ENCODE measurements around the gene KRTAP2-2.

Gene KRTAP2-2

DNA sequence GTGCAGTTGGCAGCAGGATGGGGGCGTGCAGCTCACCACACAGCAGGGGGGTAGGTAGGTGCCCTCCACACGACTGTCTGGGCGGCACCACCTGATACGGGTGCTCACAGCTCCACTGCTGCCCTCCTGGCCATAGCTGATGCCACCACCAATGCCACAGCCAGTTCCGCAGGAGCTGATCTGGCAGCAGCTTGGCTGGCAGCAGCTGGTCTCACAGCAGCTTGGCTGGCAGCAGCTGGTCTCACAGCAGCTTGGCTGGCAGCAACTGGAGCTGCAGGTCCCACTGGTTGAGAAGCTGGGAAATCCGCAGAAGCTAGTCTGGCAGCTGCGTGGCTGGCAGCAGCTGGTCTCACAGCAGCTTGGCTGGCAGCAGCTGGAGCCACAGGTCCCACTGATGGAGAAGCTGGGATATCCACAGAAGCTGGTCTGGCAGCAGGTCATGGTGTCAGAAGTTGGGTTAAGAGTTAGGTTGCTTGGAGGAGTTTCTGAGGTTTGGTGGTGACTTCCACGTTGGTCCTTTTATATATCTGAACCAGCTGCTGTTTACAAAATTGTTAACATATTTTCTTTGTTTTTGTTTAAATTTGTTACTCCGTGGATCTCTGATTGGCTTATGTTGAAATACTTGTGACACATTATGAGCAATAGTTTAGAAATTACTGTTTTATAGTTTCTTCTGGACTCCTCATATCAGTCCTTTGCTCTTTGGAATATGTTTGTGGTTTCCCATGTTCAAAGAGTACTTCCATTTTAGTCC is 28.1 kb downstream of the KRTAP2-2 start, which contains the start of gene KRTAP1-5:
TSS of gene KRTAP1-5 (minus strand) at position 494 of the 757 bp plus-strand sequence. CDS start at position 441, 53 bp downstream.
- H3K4me3 ChIP-seq (ENCODE audit: low read length), result no peak within 1 kb of the TSS
- H3K4me1 ChIP-seq (ENCODE audit: insufficient read depth, low read length), result no peaks in the 10 kb centered on the region
- no peaks in the 10 kb centered on the region for H3K9me3 ChIP-seq (ENCODE audit: low read length)
- H3K27me3 ChIP-seq (ENCODE audit: insufficient read depth, low read length), result peaks cover 2% of the 10 kb centered on the region
- no peaks in the 10 kb centered on the region for H3K36me3 ChIP-seq (ENCODE audit: insufficient read depth, low read length)
- H2AFZ ChIP-seq (ENCODE audit: low read depth, low read length), result no peak within 1 kb of the TSS

DNA sequence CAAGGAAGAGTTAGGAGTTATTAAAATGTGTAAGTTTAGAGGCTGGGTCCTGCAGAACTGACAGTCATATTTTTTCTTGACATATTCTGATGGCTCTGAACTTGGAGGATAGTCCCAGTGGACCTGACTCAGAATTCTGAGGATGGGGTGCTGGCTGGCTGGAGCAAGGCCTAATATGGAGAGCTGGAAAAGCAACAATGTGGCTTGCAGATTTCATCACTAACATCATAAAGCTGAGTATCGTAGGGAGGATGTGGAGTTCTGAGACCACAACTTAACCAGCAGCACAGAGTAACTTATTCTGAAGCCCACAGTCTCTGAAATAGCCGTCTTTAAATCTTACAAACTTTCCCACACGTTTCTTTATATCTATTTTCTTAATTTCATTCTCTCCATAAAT is 30.3 kb downstream of the KRTAP2-2 start:
- H3K9me3 ChIP-seq (ENCODE audit: low read length), result no peaks in the 10 kb centered on the region
- H3K27me3 ChIP-seq (ENCODE audit: insufficient read depth, low read length), result peaks cover 2% of the 10 kb centered on the region
- H3K4me1 ChIP-seq (ENCODE audit: insufficient read depth, low read length), result no peaks in the 10 kb centered on the region
- no peaks in the 10 kb centered on the region for H3K36me3 ChIP-seq (ENCODE audit: insufficient read depth, low read length)
- no peak overlapping the region for H2AFZ ChIP-seq (ENCODE audit: low read depth, low read length)
- no peak overlapping the region for H3K4me3 ChIP-seq (ENCODE audit: low read length)

DNA sequence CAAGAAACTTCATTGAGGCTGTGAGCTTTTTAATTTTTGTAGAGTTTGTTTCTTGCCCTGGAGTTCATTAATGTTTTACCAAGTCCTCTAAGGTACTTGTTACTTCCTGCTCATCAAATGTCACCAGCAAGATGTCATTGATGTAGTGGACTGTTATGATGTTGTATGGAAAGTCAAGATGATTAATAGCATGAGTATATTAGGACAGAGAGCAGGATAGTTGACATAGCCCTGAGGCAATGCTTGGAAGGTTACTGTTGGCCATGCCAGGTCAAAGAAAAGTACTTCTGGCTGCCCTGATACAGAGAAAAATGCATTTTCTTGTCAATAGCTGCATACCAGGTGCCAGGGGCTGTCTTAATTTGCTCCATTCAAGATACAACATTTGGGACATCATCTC is 34.7 kb downstream of the KRTAP2-2 start:
- no peak overlapping the region for H2AFZ ChIP-seq (ENCODE audit: low read depth, low read length)
- no peaks in the 10 kb centered on the region for H3K4me1 ChIP-seq (ENCODE audit: insufficient read depth, low read length)
- H3K4me3 ChIP-seq (ENCODE audit: low read length), result no peak overlapping the region
- no peaks in the 10 kb centered on the region for H3K36me3 ChIP-seq (ENCODE audit: insufficient read depth, low read length)
- H3K9me3 ChIP-seq (ENCODE audit: low read length), result no peaks in the 10 kb centered on the region
- H3K27me3 ChIP-seq (ENCODE audit: insufficient read depth, low read length), result peaks cover 4% of the 10 kb centered on the region

GRCh38 chr17:41019415-41019814 is 35.6 kb downstream of the KRTAP2-2 start:
- no peaks in the 10 kb centered on the region for H3K36me3 ChIP-seq (ENCODE audit: insufficient read depth, low read length)
- peaks cover 2% of the 10 kb centered on the region for H3K27me3 ChIP-seq (ENCODE audit: insufficient read depth, low read length)
- H3K9me3 ChIP-seq (ENCODE audit: low read length), result no peaks in the 10 kb centered on the region
- H3K4me3 ChIP-seq (ENCODE audit: low read length), result no peak overlapping the region
- no peaks in the 10 kb centered on the region for H3K4me1 ChIP-seq (ENCODE audit: insufficient read depth, low read length)
- H2AFZ ChIP-seq (ENCODE audit: low read depth, low read length), result no peak overlapping the region

- H3K9me3 ChIP-seq (ENCODE audit: low read length), result no peaks in the 10 kb centered on the region
- H2AFZ ChIP-seq (ENCODE audit: low read depth, low read length), result no peak overlapping the region
- no peaks in the 10 kb centered on the region for H3K4me1 ChIP-seq (ENCODE audit: insufficient read depth, low read length)
- H3K4me3 ChIP-seq (ENCODE audit: low read length), result no peak overlapping the region
- H3K36me3 ChIP-seq (ENCODE audit: insufficient read depth, low read length), result no peaks in the 10 kb centered on the region
- peaks cover 2% of the 10 kb centered on the region for H3K27me3 ChIP-seq (ENCODE audit: insufficient read depth, low read length)
Measured at GRCh38 chr17:41018541-41018940, 36.5 kb downstream of the KRTAP2-2 start.

DNA sequence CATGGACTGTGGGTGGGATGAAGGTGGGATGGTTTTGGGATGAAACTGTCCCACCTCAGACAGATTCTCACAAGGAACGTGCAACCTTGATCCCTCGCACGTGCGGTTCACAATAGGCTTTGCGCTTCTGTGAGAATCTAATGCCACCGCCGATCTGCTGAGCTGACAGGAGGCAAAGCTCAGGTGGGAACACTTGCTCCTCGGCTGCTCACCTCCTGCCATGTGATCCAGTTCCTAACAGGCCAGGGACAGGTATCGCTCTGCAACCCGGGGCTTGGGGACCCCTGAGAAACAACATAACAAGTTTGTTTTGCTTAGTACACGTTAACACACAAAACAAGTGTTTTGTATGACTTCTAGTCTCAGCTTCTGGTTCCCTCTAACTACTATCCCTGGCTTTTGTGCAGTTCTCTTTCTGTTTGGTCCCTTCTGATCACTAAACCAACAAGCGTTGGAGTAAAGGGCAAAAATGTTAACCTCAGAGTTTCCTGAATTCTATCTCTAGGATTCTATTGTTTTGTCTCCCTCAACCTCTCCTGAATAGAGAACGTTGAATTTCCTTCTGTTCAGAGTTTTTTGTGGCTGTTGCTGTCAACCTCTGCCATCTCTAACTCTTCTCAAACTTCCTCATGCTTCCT is 38.3 kb downstream of the KRTAP2-2 start:
- no peaks in the 10 kb centered on the region for H3K4me1 ChIP-seq (ENCODE audit: insufficient read depth, low read length)
- H3K36me3 ChIP-seq (ENCODE audit: insufficient read depth, low read length), result no peaks in the 10 kb centered on the region
- no peaks in the 10 kb centered on the region for H3K9me3 ChIP-seq (ENCODE audit: low read length)
- no peak overlapping the region for H2AFZ ChIP-seq (ENCODE audit: low read depth, low read length)
- H3K27me3 ChIP-seq (ENCODE audit: insufficient read depth, low read length), result peaks cover 2% of the 10 kb centered on the region
- no peak overlapping the region for H3K4me3 ChIP-seq (ENCODE audit: low read length)

DNA sequence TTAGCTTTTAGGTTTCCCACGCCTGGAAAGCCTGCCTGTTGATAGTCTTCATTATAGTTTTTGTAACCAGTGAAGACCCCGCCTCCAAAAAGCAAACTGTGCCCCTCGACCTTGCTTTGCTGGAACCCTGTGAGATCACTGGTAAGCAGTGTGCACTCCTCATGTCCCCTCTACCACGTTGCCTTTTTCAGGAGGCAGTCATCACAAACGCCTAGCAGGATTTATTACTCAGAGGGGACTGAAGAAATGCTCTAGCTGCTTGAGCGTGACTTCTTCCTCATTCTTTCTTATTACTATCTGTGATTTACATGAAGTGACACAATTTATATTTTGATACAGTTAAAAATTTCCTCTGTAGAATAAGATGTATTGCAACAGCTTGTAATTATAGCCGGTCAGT is 39.6 kb downstream of the KRTAP2-2 start:
- H3K27me3 ChIP-seq (ENCODE audit: insufficient read depth, low read length), result peaks cover 2% of the 10 kb centered on the region
- no peaks in the 10 kb centered on the region for H3K36me3 ChIP-seq (ENCODE audit: insufficient read depth, low read length)
- H3K4me1 ChIP-seq (ENCODE audit: insufficient read depth, low read length), result no peaks in the 10 kb centered on the region
- H2AFZ ChIP-seq (ENCODE audit: low read depth, low read length), result no peak overlapping the region
- no peak overlapping the region for H3K4me3 ChIP-seq (ENCODE audit: low read length)
- no peaks in the 10 kb centered on the region for H3K9me3 ChIP-seq (ENCODE audit: low read length)

GRCh38 chr17:41013606-41014005 is 41.4 kb downstream of the KRTAP2-2 start:
- Histone ChIP-seq H3K4me3 (ENCODE audit: low read length) (no peak overlapping the region), H2AFZ (ENCODE audit: low read depth, low read length) (no peak overlapping the region), H3K4me1 (ENCODE audit: insufficient read depth, low read length) (no peaks in the 10 kb centered on the region), H3K36me3 (ENCODE audit: insufficient read depth, low read length) (no peaks in the 10 kb centered on the region), H3K9me3 (ENCODE audit: low read length) (no peaks in the 10 kb centered on the region), H3K27me3 (ENCODE audit: insufficient read depth, low read length) (peaks cover 2% of the 10 kb centered on the region)

GRCh38 chr17:41013181-41013580 is 41.8 kb downstream of the KRTAP2-2 start:
- peaks cover 2% of the 10 kb centered on the region for H3K27me3 ChIP-seq (ENCODE audit: insufficient read depth, low read length)
- H3K4me3 ChIP-seq (ENCODE audit: low read length), result no peak overlapping the region

DNA sequence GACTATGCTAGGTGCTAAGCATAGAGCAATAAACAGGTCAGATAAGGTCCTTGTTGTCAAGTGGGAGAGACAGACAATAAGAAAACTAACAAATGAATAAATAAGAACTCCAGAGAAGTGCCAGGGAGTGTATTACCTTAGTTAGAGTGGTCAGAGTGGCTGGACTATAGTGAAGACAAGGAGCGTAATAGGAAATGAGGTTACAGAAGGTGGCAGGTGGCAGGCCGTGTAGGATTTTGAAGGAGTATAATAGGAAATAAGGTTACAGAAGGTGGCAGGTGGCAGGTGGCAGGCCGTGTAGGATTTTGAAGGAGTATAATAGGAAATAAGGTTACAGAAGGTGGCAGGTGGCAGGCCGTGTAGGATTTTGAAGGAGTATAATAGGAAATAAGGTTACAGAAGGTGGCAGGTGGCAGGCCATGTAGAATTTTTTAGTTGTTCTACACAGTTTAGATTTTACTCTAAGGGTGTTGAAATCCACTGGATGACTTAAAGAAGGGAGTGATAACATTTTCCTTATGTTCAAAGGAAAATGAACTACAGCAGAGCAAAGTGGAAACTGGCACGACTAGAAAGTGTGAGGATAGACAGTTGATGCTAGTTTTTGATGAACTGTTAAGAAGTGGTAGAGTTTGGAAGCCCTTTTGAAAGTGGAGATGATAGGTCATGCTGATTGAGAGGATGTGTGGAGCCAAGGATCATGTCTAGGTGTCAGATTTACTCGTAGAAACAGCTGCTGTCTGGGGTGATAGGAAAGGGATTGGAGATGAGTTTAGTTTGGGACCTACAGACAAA is 42.5 kb downstream of the KRTAP2-2 start:
- Histone ChIP-seq H3K4me3 (ENCODE audit: low read length) (no peak overlapping the region), H3K4me1 (ENCODE audit: insufficient read depth, low read length) (no peaks in the 10 kb centered on the region), H3K27me3 (ENCODE audit: insufficient read depth, low read length) (peaks cover 2% of the 10 kb centered on the region), H2AFZ (ENCODE audit: low read depth, low read length) (no peak overlapping the region), H3K9me3 (ENCODE audit: low read length) (no peaks in the 10 kb centered on the region), H3K36me3 (ENCODE audit: insufficient read depth, low read length) (no peaks in the 10 kb centered on the region)

More at GRCh38 chr17:41013181-41013580, 41.8 kb downstream of the KRTAP2-2 start:
- Histone ChIP-seq H3K9me3 (ENCODE audit: low read length) (no peaks in the 10 kb centered on the region), H2AFZ (ENCODE audit: low read depth, low read length) (no peak overlapping the region), H3K36me3 (ENCODE audit: insufficient read depth, low read length) (no peaks in the 10 kb centered on the region), H3K4me1 (ENCODE audit: insufficient read depth, low read length) (no peaks in the 10 kb centered on the region)

DNA sequence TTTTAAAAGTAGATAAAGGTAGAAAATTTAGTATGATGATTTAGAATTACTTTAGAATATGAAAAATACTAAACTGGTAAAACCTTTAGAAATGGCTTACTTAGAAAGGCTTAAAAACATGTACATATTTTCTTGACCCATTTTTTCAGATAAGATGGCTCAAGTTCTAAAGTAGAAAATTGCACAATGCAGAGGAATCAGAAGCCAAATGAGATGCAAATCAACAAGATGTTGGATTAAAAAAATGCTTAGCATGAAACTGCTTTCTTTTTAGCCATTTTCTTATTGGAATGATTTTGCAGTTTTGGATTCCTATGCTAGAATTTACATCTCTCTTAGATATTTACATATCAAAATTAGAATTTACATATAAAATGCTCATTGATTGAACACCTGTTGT is 44.6 kb downstream of the KRTAP2-2 start:
- Histone ChIP-seq H3K9me3 (ENCODE audit: low read length) (no peaks in the 10 kb centered on the region), H3K27me3 (ENCODE audit: insufficient read depth, low read length) (no peaks in the 10 kb centered on the region), H3K4me1 (ENCODE audit: insufficient read depth, low read length) (no peaks in the 10 kb centered on the region), H3K4me3 (ENCODE audit: low read length) (no peak overlapping the region), H2AFZ (ENCODE audit: low read depth, low read length) (no peak overlapping the region), H3K36me3 (ENCODE audit: insufficient read depth, low read length) (no peaks in the 10 kb centered on the region)

- H3K4me1 ChIP-seq (ENCODE audit: insufficient read depth, low read length), result no peaks in the 10 kb centered on the region
- no peak overlapping the region for H2AFZ ChIP-seq (ENCODE audit: low read depth, low read length)
- H3K36me3 ChIP-seq (ENCODE audit: insufficient read depth, low read length), result no peaks in the 10 kb centered on the region
- no peak overlapping the region for H3K4me3 ChIP-seq (ENCODE audit: low read length)
- H3K9me3 ChIP-seq (ENCODE audit: low read length), result no peaks in the 10 kb centered on the region
- no peaks in the 10 kb centered on the region for H3K27me3 ChIP-seq (ENCODE audit: insufficient read depth, low read length)
Measured at GRCh38 chr17:41009936-41010335, 45.1 kb downstream of the KRTAP2-2 start.

GRCh38 chr17:41009301-41009760 is 45.7 kb downstream of the KRTAP2-2 start:
- Histone ChIP-seq H3K4me1 (ENCODE audit: insufficient read depth, low read length) (no peaks in the 10 kb centered on the region), H3K4me3 (ENCODE audit: low read length) (no peak overlapping the region), H3K27me3 (ENCODE audit: insufficient read depth, low read length) (no peaks in the 10 kb centered on the region), H2AFZ (ENCODE audit: low read depth, low read length) (no peak overlapping the region), H3K9me3 (ENCODE audit: low read length) (no peaks in the 10 kb centered on the region), H3K36me3 (ENCODE audit: insufficient read depth, low read length) (no peaks in the 10 kb centered on the region)
